OCI-LY7 (cell line): Measurements from ENCODE around the gene TSPO. TPM values are rescaled to one million over a fixed set of nuclear protein-coding genes. Genes with fewer than 3 reads are reported as not detected.

Experiments used
- BruUV-seq: library from RNA; stranded (reverse); fragments of 400-500 nt; replicated peaks from 2 replicates; lab custom pipeline; 2021; lab: Mats Ljungman, UMichigan
- CTCF ChIA-PET: fragments of 300-600 bp; sonication (Branson Sonifier 250); formaldehyde crosslinking; loops from one replicate; lab custom pipeline; 2022; ENCODE audit warnings: antibody characterized with exemption; ENCODE audit not compliant: unreplicated experiment; lab: Charles Lee
- POLR2A ChIA-PET: fragments of 300-600 bp; sonication (Branson Sonifier 250); formaldehyde crosslinking; loops from one replicate; lab custom pipeline; 2022; ENCODE audit warnings: antibody characterized with exemption; lab: Charles Lee
- DNase-seq: peaks from one replicate; pipeline ENCODE4 v3.0.0-alpha.2; 2015; ENCODE audit warnings: low spot score
- H2AFZ ChIP-seq: fragments of 200-600 bp; sonication (generic), shearing (Covaris generic); 2 replicates; pipeline ENCODE4 v1.6.1; 2014; ENCODE audit warnings: mild to moderate bottlenecking, antibody characterized with exemption, low read length, moderate library complexity
- H3K27ac ChIP-seq: fragments of 200-600 bp; sonication (generic); 2 replicates; pipeline ENCODE4 v1.5.1; 2014; ENCODE audit warnings: mixed run types, low read depth, mild to moderate bottlenecking, moderate library complexity, low read length, inconsistent platforms; ENCODE audit not compliant: poor library complexity, severe bottlenecking
- H3K36me3 ChIP-seq: fragments of 200-600 bp; sonication (generic); 2 replicates; pipeline ENCODE4 v1.6.1; 2014; ENCODE audit warnings: mild to moderate bottlenecking, antibody characterized with exemption, low read length, moderate library complexity, mixed read lengths; ENCODE audit not compliant: insufficient read depth
- H3K4me1 ChIP-seq: fragments of 200-600 bp; sonication (generic); 2 replicates; pipeline ENCODE4 v1.5.1; 2014; ENCODE audit warnings: mild to moderate bottlenecking, low read length; ENCODE audit not compliant: insufficient read depth, poor library complexity, severe bottlenecking
- H3K4me2 ChIP-seq: fragments of 200-600 bp; sonication (generic); 2 replicates; pipeline ENCODE4 v1.6.1; 2014; ENCODE audit warnings: mild to moderate bottlenecking, low read length
- H3K4me3 ChIP-seq: fragments of 200-600 bp; sonication (generic); 2 replicates; pipeline ENCODE4 v1.5.1; 2014; ENCODE audit warnings: mild to moderate bottlenecking, low read depth, low read length; ENCODE audit not compliant: poor library complexity, severe bottlenecking
- H3K79me2 ChIP-seq: fragments of 200-600 bp; sonication (generic); 2 replicates; pipeline ENCODE4 v1.6.1; 2016; ENCODE audit warnings: low read depth, mild to moderate bottlenecking, low read length, moderate library complexity, mixed read lengths; ENCODE audit not compliant: insufficient read depth
- H3K9me2 ChIP-seq: fragments of 200-600 bp; sonication (generic); 2 replicates; pipeline ENCODE4 v1.6.1; 2016; ENCODE audit warnings: mild to moderate bottlenecking, low read length, mixed read lengths; ENCODE audit not compliant: insufficient read depth
- H3K9me3 ChIP-seq: fragments of 200-600 bp; sonication (generic); 2 replicates; pipeline ENCODE4 v1.6.1; 2014; ENCODE audit warnings: mild to moderate bottlenecking, mixed run types, low read length, mixed read lengths
- H4K20me1 ChIP-seq: fragments of 200-600 bp; sonication (generic); 2 replicates; pipeline ENCODE4 v1.6.1; 2014; ENCODE audit warnings: mild to moderate bottlenecking, antibody characterized with exemption, low read length, moderate library complexity, mixed read lengths; ENCODE audit not compliant: insufficient read depth
- EZH2phosphoT487 ChIP-seq: fragments of 200-600 bp; sonication (generic); IDR thresholded peaks from 2 replicates; pipeline ENCODE4 v1.6.1; 2018; ENCODE audit warnings: low read depth, borderline replicate concordance, mild to moderate bottlenecking, mixed run types, antibody characterized with exemption, low read length, moderate library complexity, mixed read lengths
- intact Hi-C: fragments of 100-400 bp; cut with micrococcal nuclease; formaldehyde crosslinking; loops from one replicate; pipeline ENCODE4 v1.10.0; 2022; ENCODE audit not compliant: unreplicated experiment
- total RNA-seq, 2 experiments: library from RNA; depleted of rRNA in 1 of 2; stranded (reverse); fragments of >200 nt in 1 of 2; shearing (Covaris generic) in 1 of 2; gene quantifications; 2 replicates each; pipeline ENCODE4 v1.2.3, GENCODE V29; 2014 to 2022
- TF ChIP-seq, protein P1 (sequence below): fragments of 200-600 bp; sonication (generic); conservative IDR thresholded peaks from 2 replicates; pipeline ENCODE4 v1.5.1; 2014; ENCODE audit warnings: mild to moderate bottlenecking, antibody characterized with exemption, low read length, moderate library complexity, mixed read lengths

The TSPO gene
- total RNA-seq, 2 experiments from 2014 or later, result 47.1 to 69.9 TPM

- Histone ChIP-seq H3K4me2 (no peak overlapping the region), H3K4me3 (no peak overlapping the region), H2AFZ (no peak overlapping the region), H3K36me3 (peaks cover under 1% of the 10 kb centered on the region; the same call in 1 of the 2 replicates), H3K9me2 (no peaks in the 10 kb centered on the region), H3K79me2 (no peaks in the 10 kb centered on the region), H3K27ac (no peak overlapping the region), H3K9me3 (no peaks in the 10 kb centered on the region), H3K4me1 (no peaks in the 10 kb centered on the region), H4K20me1 (no peaks in the 10 kb centered on the region)
- ChIA-PET CTCF (no interaction called here), POLR2A (interaction anchor here (0.5 kb wide), 1 partner anchor 252 kb away, joined by 7 read pairs; no protein-coding TSS in a partner anchor)
- BruUV-seq, result no TSS peak
- intact Hi-C loops, result no loop called here
- no peak for DNase-seq
- TF ChIP-seq, protein P1, sequence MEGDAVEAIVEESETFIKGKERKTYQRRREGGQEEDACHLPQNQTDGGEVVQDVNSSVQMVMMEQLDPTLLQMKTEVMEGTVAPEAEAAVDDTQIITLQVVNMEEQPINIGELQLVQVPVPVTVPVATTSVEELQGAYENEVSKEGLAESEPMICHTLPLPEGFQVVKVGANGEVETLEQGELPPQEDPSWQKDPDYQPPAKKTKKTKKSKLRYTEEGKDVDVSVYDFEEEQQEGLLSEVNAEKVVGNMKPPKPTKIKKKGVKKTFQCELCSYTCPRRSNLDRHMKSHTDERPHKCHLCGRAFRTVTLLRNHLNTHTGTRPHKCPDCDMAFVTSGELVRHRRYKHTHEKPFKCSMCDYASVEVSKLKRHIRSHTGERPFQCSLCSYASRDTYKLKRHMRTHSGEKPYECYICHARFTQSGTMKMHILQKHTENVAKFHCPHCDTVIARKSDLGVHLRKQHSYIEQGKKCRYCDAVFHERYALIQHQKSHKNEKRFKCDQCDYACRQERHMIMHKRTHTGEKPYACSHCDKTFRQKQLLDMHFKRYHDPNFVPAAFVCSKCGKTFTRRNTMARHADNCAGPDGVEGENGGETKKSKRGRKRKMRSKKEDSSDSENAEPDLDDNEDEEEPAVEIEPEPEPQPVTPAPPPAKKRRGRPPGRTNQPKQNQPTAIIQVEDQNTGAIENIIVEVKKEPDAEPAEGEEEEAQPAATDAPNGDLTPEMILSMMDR, result no peak
- TF ChIP-seq EZH2phosphoT487, result no peak
Measured at GRCh38 chr22:43162412-43163150, 11.2 kb downstream of the TSPO start.

DNA sequence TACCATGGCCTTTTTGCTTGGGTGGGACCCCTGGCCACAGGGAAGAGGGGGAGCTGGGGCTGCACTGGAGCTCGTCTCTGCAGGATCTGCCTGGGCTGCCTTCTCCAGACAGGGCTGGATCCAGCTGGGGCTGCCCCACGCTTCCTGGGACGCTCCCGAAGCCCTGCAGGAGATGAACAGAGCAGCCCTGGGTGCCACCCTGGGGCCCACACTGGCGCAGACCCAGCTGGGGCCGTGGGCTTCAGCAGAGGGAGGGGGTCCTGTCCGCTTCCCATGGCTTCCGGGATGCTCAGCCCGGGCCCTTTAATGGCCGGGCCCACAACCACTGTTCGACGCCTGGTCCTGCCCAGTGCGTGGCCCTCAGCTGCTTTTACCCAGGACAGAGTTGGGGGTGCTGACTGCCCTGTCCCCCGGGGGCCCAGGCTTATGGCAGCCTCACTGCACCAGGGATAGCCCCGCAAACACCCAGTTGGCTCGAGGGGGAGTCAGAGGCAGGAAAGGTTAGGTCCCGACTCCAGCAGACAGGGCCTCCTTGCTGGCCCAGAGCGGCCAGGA, 12.0 kb downstream of the TSPO start:
- H2AFZ ChIP-seq, result no peak overlapping the region
- no peaks in the 10 kb centered on the region for H3K9me3 ChIP-seq
- no peak overlapping the region for H3K27ac ChIP-seq
- CTCF ChIA-PET, result no interaction called here
- H3K36me3 ChIP-seq, result peaks cover 8% of the 10 kb centered on the region; the same call in 1 of the 2 replicates
- POLR2A ChIA-PET, result interaction anchor here (0.6 kb wide), 1 partner anchor 1233 kb away, joined by 4 read pairs; no protein-coding TSS in a partner anchor
- no peak overlapping the region for H3K4me2 ChIP-seq
- DNase-seq, result no peak
- no peaks in the 10 kb centered on the region for H4K20me1 ChIP-seq
- no peaks in the 10 kb centered on the region for H3K9me2 ChIP-seq
- intact Hi-C loops, result no loop called here
- BruUV-seq, result no TSS peak
- TF ChIP-seq, protein P1, result no peak
- TF ChIP-seq EZH2phosphoT487, result no peak
- H3K4me3 ChIP-seq, result no peak overlapping the region
- no peaks in the 10 kb centered on the region for H3K79me2 ChIP-seq
- H3K4me1 ChIP-seq, result no peaks in the 10 kb centered on the region

GRCh38 chr22:43164636-43165035, 13.3 kb downstream of the TSPO start:
- Histone ChIP-seq H4K20me1 (no peaks in the 10 kb centered on the region), H3K9me2 (no peaks in the 10 kb centered on the region), H3K4me2 (no peak overlapping the region), H3K36me3 (peaks cover 22% of the 10 kb centered on the region), H3K27ac (no peak overlapping the region), H3K4me3 (no peak overlapping the region), H3K4me1 (no peaks in the 10 kb centered on the region), H3K9me3 (no peaks in the 10 kb centered on the region), H3K79me2 (no peaks in the 10 kb centered on the region), H2AFZ (no peak overlapping the region)
- DNase-seq, result no peak
- TF ChIP-seq, protein P1, result no peak
- no peak for TF ChIP-seq EZH2phosphoT487
- ChIA-PET CTCF (interaction anchor here (0.7 kb wide), 1 partner anchor 330 kb away, joined by 3 read pairs; no protein-coding TSS in a partner anchor), POLR2A (no interaction called here)
- intact Hi-C loops, result no loop called here
- BruUV-seq, result no TSS peak
